ENCODE measurements around the gene SLC26A11.
A peak's percentile ranks its signal among the peaks of the same experiment; 100 is the strongest.
"Not testable (repeated sequence)": the region's sequence is repeated elsewhere in the genome, so short reads cannot be mapped to it uniquely, and the experiment has no call there.

SLC26A11 gene

GRCh38 chr17:80257716-80258213 lies 37.5 kb downstream of the SLC26A11 start:
- DNase-seq (ENCODE audit: low spot score), result no peak
- no peak for TF ChIP-seq CTCF (IDR thresholded peaks at IDR 0.05; ENCODE audit: extremely low read depth, missing control alignments)

- DNase-seq (ENCODE audit: low spot score), result not testable (repeated sequence)
These were observed 38.1 kb downstream of the SLC26A11 start for GRCh38 chr17:80258296-80258695.

GRCh38 chr17:80259457-80260068 lies 39.3 kb downstream of the SLC26A11 start:
- DNase-seq (ENCODE audit: low spot score), result no peak
- TF ChIP-seq CTCF (IDR thresholded peaks at IDR 0.05; ENCODE audit: extremely low read depth, missing control alignments), result no peak

GRCh38 chr17:80260069-80260535 lies 39.9 kb downstream of the SLC26A11 start:
- TF ChIP-seq CTCF (IDR thresholded peaks at IDR 0.05; ENCODE audit: extremely low read depth, missing control alignments), result no peak
- DNase-seq (ENCODE audit: low spot score), result peak; percentile 96

GRCh38 chr17:80260791-80261158 lies 40.5 kb downstream of the SLC26A11 start, which contains the start of gene RNF213:
Gene RNF213, plus strand, starts transcription at chr17:80260852. Its CDS starts 2,830 bp downstream, at chr17:80263682.
- no peak for TF ChIP-seq CTCF (IDR thresholded peaks at IDR 0.05; ENCODE audit: extremely low read depth, missing control alignments)
- DNase-seq (ENCODE audit: low spot score), result peak; percentile 92

- DNase-seq (ENCODE audit: low spot score), result no peak
- TF ChIP-seq CTCF (IDR thresholded peaks at IDR 0.05; ENCODE audit: extremely low read depth, missing control alignments), result no peak
These were observed 41.1 kb downstream of the SLC26A11 start for GRCh38 chr17:80261159-80261894.

- no peak for TF ChIP-seq CTCF (IDR thresholded peaks at IDR 0.05; ENCODE audit: extremely low read depth, missing control alignments)
- DNase-seq (ENCODE audit: low spot score), result no peak
These were observed 41.7 kb downstream of the SLC26A11 start for GRCh38 chr17:80261895-80262279.

All from GM20000 (cell line).